GM19452 (cell line): Measurements from ENCODE around the gene ZNF845.
"Not testable (repeated sequence)": the region's sequence is repeated elsewhere in the genome, so short reads cannot be mapped to it uniquely, and the experiment has no call there.

Experiments
- ATAC-seq: cut with Tn5 transposase; IDR thresholded peaks from one replicate; pipeline ENCODE4 v1.9.1; 2021; ENCODE audit not compliant: unreplicated experiment

Gene ZNF845

DNA sequence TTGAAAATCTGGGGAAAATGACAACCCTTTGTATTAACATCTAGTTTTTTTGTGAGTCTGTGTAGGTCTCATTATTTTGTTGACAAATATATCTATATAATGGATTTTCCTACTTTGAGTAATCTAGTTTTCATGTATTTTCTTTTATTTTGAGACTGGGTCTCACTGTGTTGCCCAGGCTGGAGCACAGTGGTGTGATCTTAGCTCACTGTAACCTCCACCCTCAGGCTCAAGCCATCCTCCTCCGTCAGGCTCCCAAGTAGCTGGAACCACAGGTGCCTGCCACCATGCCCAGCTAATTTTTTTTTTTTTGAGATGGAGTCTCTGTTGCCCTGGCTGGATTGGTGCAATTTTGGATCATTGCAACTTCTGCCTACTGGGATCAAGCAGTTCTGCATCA lies 41.2 kb downstream of the ZNF845 start:
- ATAC-seq: no peak

DNA sequence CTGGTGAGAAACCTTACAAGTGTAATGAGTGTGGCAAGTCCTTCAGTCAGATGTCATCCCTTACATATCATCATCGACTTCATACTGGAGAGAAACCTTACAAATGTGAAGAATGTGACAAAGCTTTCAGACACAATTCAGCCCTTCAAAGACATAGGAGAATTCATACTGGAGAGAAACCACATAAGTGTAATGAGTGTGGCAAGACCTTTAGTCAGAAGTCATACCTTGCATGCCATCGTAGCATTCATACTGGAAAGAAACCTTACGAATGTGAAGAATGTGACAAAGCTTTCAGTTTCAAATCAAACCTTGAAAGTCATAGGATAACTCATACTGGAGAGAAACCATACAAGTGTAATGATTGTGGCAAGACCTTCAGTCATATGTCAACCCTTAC lies 47.8 kb downstream of the ZNF845 start:
- ATAC-seq: no peak

DNA sequence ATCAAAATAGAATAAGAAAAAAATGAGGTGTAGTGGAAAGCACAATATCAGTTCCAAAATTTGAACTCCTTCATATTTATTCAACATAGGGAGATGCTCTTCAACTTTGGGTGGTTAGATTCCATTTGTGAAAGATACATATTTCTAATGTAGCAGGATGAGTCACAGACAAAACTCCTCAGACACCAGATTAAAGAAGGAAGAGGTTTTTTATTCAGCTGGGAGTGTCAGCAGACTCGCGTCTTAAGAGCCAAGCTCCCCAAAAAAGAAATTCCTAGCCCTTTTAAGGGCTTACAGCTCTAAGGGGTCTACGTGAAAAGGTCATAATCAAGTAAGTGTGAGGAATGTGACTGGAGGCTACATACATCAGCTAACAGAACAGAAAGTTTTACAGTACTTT lies 54.6 kb downstream of the ZNF845 start:
- no peak for ATAC-seq

DNA sequence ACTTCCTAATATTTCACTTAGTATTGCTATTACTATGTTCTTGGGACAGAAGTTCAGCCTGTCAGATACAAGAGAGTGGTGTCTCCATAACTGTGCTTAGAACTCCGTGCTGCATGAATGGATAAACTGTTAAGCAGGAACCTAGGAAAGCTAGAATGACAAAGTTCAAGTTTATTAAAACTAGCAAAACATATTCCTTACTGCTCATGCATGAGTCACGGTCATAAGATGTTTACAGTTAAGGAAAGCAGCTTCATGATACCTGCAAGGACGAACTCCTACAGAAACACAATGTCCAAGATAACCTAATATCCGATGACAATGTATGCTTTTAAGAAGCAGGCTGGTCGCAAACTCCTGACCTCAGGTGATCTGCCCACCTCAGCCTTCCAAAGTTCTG lies 55.4 kb downstream of the ZNF845 start:
- ATAC-seq: no peak

DNA sequence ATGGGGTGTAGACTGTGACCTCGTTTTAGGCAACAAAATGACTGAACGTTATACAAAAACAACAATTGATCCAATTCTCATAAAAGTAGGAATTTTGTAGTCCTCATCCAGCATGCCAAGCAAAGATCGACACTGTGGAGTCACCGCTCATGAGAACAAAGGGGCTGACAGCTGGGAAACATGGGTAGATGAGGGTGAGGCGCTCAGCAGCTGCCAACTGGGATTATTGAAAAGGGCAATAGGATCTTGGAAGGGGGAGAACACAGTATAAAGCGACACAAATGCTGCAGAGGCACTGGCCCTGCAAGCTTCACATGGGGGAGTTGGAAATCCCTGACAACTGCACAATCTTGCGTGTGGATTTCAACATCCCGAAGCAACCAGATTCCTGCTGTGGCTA lies 56.0 kb downstream of the ZNF845 start:
- ATAC-seq: no peak

DNA sequence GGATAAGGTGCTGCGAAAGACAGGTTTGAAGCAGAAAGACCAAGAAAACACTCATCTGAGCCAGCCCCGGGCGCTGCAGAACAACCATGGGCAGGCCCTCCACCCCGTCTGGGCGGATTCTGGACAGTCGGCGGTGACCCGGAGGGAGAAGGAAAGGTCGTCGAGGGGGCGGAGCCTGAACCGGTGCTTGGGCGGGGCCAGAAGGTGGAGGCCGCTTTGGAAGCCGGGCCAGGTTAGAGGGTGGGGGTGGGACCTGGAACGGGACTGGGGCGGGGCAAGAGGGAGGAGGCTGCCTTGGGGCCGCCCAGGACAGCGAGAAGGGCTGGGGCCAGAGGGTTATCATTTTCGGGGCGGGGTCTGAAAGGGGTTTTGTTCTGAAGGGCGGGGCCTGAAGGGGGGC lies 56.4 kb downstream of the ZNF845 start:
- no peak for ATAC-seq

DNA sequence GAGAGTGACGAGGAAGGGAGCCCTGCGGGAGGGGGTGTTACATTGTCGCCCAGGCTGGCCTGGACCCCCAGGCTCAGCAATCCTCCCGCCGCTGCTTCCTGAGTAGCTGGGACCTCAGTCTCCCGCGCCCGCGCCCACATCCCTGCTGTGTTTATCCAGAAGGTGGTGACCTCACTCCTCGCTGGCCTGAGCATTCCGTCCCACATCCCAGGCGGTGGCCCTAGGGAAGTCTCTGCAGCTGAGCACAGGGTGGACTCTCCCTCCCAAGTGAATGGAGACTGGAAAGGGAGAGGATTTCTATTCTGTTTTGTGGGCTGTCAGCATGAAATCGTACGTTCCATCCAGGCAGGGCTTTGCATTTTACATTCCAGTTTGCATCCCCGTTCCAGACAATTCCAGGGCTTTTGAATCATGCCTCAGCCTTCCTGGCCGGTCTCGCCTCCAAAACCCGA lies 61.0 kb downstream of the ZNF845 start:
- ATAC-seq: no peak

DNA sequence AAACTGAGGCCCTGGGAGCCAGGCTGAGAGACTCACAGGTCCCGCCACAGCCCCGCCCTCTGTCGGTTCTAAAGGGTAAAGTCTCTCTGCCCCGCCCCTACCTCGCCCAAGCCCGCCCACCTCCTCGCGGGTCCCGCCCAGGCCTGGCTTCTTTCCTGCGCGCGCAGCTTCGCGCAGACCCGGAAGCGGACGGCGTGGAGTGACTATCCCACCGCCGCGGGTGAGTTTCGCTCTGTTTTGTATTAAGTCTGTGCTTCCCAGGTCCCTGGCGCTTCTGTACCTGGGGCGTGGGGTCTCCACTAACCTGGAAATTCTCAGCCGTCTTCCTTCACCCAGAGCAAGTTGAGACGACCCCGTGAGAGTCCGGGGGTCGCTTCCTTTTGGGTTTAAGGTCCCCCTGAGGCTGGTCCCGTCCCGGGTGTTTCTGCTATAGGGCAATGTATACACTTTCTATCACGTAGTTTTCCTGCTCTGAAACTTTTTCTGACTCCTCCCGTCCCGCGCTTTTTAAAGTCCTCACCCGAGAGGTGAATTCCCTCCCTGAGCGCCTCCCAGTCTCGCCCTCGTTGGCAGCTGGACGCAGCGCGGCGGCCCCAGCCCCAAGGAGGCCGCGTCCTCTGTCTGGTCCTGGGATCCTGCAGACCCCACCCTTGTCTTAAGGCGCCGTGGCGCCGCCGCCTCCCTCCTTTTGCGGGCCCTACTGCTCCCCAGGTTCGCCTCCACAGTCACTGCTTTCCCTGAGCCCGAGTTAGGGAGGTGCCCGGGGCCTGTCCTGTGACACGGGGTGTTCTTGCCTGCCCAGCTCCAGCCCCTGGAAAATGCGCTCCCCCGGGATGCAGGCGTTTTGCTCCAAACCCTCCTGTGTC lies 61.7 kb downstream of the ZNF845 start, which contains the start of gene ZNF765:
TSS of gene ZNF765 (plus strand) at position 176 of the 866 bp plus-strand sequence. CDS start 2,867 bp downstream, outside the sequence.
- peak; percentile 88 for ATAC-seq

DNA sequence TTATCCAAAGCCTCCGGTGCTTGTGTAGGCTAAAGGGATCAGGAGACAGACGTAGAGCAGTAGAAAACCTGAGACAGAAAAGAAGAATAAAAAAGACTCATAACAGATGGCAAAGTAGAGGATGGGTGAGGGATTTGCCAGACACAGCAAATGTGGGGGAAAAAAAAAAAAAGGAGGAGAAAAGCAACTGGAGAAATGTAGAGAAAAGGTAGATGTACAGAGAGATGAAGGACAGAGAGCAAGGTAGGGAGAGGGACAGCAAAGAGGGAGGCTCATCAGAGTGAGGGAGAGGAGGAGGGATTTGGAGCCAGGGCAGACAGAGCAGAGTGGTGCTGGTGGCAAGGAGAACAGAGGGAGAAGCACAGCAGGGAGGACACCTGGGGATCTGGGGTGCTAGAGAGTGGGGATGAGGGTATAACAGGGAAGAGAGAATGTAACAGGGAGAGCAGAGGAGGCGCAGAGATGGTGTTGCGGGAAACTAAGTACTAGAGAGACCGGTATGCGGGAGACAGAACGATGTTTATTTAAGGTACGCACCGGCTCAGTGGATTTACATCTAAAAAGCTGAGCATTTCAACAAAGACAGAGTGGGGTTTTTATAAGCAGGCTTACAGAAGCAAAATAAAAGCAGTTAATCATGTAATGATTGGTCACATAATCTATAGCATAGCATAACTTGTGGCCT lies 62.4 kb downstream of the ZNF845 start:
- ATAC-seq: not testable (repeated sequence)

DNA sequence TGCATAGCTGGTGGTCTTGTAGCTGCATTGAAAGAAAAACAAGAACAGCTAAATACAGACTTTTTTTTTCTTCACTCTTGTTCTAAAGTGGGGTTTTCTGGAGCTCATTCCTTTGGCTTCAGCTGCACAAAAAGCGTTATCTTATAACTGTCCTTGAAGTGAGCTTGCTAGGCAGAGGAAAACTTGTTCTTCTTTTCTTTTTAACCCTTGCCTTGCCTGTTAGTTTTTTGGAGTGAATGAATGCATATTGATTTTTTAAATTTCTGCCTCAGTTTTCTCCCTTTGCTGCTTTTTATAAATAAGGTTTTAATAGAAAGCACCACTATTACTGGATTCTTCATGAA lies 62.9 kb downstream of the ZNF845 start:
- ATAC-seq: no peak

DNA sequence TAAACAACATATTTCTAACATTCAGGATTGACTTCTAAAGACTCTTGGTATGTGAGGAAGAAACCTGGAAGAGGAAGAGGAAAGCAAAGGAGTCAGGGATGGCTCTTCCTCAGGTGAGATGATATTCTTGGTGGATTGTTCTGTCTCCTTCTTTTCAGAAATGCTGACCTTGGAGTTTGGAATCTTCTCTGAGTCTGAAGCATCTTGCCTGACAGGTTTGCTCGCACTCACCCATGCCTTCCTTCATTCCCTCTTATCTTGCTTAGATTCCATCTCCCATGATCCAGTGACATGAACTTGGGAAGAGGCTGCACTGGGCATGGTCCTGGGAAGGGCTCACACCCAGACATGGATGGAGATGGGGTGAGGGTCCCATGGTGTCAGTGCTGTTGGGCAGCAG lies 64.4 kb downstream of the ZNF845 start:
- not testable (repeated sequence) for ATAC-seq
